Muscle of back (tissue), 13 donors: ENCODE data around the gene AREG. TPM values are rescaled to one million over a fixed set of nuclear protein-coding genes. Genes with fewer than 3 reads are reported as not detected.
A peak's percentile ranks its signal among the peaks of the same experiment; 100 is the strongest.
"Not testable (repeated sequence)": the region's sequence is repeated elsewhere in the genome, so short reads cannot be mapped to it uniquely, and the experiment has no call there.

Experiments used
- DNase-seq, 3 donors: peaks; one replicate each; pipeline versions ENCODE4 v3.0.0 to v3.0.0-alpha.2; 2013
- long read RNA-seq, 9 donors: transcript quantifications; one replicate each; lab custom pipeline, GENCODE V29; 2026
- polyA plus RNA-seq, 10 donors: library from polyadenylated mRNA; unstranded; fragments of 120-200 nt; gene quantifications; one replicate each; pipeline ENCODE4 v1.2.1, GENCODE V29; 2013; ENCODE audit not compliant: insufficient read length in 10 of 10

Gene AREG
- polyA plus RNA-seq: under 1 TPM in 4 of 10 donors, not detected in 6; 0.22 to 0.45 (median 0.29) TPM
- long read RNA-seq, donor 1: 0 reads
- long read RNA-seq, donor 2: 0 reads
- long read RNA-seq, donor 3: 0 reads
- long read RNA-seq, donor 4: 0 reads
- long read RNA-seq, donor 5: 0 reads
- long read RNA-seq, donor 6: 0 reads
- long read RNA-seq, donor 7: 0 reads
- long read RNA-seq, donor 8: 0 reads
- long read RNA-seq, donor 9: 0 reads

- peak; percentile 10 to 51 (median 21) for DNase-seq
Measured at GRCh38 chr4:74444891-74445642, at the start of gene AREG. Gene AREG, plus strand, starts transcription at chr4:74445136. Its CDS starts 210 bp downstream, at chr4:74445346.

- DNase-seq: no peak
Measured at GRCh38 chr4:74395633-74396032, 49.3 kb upstream of the AREG start.

- no peak for DNase-seq
Measured at GRCh38 chr4:74397748-74398426, 47.0 kb upstream of the AREG start.

GRCh38 chr4:74398894-74399589 lies 45.9 kb upstream of the AREG start:
- DNase-seq: not testable (repeated sequence)

GRCh38 chr4:74400395-74400794 lies 44.5 kb upstream of the AREG start:
- DNase-seq: no peak

DNA sequence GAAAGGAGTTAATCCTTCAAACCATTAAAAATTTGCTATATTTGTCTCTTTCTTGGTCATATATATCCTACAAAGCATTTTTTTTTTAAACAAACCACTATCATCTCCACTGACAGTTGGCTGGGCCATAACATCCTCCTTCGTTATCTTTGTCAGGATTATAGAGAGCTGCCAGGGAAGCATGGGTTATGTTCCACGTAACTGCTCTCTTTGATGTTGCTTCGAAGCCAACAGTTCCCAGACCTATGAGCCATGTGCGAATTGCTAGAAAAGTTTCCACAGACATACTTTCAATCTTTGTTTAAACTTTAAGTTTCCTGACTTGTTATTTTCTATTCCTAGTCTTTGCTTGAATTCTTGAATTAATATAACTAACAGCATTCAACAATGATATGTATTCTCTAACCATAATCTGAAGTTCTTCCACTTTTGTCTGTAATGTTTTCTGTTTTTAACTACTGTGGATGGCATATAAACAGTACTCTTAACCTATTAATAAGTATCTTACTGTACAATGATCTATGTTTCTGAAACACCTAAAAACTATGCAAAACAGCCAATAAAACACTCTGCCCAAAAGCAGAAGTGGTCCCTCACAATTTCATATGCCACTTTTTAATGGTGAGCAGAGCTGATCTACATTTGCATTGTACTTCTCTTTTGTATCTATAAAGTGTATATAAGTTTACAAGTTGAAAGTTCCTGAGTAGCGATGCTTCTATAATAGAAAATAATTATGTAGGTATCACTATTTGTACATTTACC lies 42.1 kb upstream of the AREG start:
- no peak for DNase-seq

GRCh38 chr4:74407891-74408290 lies 37.0 kb upstream of the AREG start:
- no peak for DNase-seq

GRCh38 chr4:74408639-74409038 lies 36.3 kb upstream of the AREG start:
- DNase-seq: no peak

DNA sequence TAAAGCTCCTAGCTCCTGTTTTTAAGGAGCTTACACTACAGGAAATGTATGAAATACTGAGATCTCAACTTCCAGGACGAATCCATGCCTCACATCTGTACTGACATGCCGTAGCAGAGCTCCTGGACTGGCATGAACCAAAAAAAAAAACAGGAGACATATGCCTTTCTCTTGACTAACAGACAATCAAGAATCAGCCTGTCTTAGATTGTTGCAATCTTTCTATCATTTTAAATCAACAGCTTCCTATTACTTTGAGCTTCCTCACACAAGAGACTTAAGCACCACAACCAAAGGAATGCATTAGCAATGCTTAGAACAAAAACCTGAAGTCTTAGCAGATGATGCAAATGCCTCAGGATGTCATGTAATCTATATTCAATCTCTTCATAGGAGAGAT lies 34.7 kb upstream of the AREG start:
- no peak for DNase-seq

DNA sequence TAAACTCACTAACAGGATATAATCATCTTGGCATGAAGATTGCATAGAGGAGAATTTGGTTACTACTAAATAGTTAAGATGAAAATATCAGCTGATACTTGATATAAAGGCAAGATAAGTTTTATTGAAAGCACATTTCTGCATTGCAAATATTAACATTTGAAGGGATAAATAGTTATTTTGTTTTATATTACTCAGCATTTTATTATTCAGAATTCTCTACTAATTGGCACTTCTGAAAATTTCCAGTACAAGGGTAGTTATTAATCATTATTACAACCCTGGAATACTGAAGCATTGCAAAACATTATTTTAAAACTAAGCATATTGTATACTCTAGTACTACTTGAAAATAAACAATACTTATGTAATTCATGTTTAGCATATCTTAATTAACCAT lies 32.7 kb upstream of the AREG start:
- DNase-seq: no peak

DNA sequence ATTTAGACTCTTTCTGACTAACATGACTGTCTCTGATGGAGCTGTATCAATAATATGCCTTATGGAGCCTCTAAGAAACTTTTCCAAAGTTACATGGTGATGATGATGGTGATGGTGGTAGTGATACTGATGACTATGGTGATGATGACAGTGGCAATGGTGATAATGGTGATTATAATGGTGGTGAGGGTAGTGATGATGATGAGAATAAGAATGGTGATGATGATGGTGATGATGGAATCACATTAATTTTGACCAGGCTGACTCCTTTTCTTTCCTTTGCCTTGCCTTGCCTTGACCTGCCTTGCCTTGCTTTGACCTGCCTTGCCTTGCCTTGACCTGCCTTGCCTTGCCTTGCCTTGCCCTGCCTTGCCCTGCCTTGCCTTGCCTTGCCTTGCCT lies 31.7 kb upstream of the AREG start:
- DNase-seq: no peak

GRCh38 chr4:74414149-74414809 lies 30.7 kb upstream of the AREG start:
- no peak for DNase-seq

GRCh38 chr4:74415602-74416300 lies 29.2 kb upstream of the AREG start:
- no peak for DNase-seq

DNA sequence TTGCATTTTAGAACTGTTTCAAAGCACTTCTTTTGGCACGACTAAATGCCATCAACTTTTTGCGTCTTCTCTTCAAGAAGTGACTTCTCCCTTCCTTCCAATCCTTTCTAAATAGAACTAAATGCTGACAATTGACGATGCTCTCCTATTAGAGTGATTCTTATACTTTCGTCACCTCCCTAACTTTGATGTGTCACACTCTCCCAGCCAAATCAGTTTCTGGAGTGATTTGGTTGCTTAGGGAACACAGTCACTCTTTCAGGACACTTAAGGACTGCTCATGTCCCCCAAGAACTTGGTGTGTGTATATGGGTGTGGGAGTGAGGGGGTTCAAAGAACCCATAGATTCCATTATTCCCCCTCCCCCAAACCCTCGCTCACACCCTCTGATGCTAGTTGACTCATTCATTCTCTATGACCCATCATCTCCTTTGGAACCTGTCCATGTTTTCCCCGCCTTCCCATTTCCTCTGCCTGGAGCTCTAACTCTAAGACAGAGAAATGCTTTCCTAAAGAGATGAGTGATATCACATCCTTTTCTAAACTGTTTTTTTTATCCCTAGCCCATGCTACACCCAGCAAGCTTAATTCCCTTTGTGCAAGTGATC lies 26.8 kb upstream of the AREG start:
- DNase-seq: peak in 2 of 3 donors; percentile 7 to 74

- DNase-seq: no peak
Measured at GRCh38 chr4:74420863-74421262, 24.1 kb upstream of the AREG start.

GRCh38 chr4:74423104-74423503 lies 21.8 kb upstream of the AREG start:
- peak in 1 of 3 donors; percentile 16 for DNase-seq

DNA sequence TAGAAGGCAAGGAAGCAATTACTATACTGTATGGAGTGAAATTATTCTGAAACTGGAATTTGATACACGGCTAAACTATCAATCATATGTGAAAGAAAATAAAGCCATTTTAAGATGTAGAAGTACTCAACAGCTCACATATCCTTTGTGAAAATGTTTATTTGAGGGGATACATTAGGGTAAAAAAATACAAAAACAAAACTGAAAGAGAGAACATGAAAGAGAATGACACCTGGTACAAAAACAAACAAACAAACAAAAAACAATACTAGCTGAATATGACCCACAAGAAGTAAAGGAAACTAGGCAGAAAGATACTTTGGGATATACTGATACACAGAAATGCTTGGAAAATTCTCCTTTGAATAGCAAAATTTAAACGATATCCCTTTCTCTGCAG lies 20.8 kb upstream of the AREG start:
- no peak for DNase-seq

- peak; percentile 6 to 56 (median 16) for DNase-seq
Measured at GRCh38 chr4:74426101-74426500, 18.8 kb upstream of the AREG start.

GRCh38 chr4:74428276-74428675 lies 16.7 kb upstream of the AREG start:
- DNase-seq: no peak
